Endothelial cell (in vitro differentiated cells): ENCODE measurements around the gene RFC1. TPM values are rescaled to one million over a fixed set of nuclear protein-coding genes. Genes with fewer than 3 reads are reported as not detected.

Experiments used
- microRNA-seq: library from miRNA; unstranded; fragments of <30 nt; microRNA quantifications from one replicate; pipeline ENCODE4, GENCODE V29; 2020; ENCODE audit not compliant: unreplicated experiment
- total RNA-seq: library from RNA; stranded (reverse); fragmentation: NEBNext Ultra II Directional; extraction: Animal tissue kit (Norgen Biotek cat#: 25700); gene quantifications from one replicate; pipeline ENCODE4 v1.2.1, GENCODE V29; 2021; ENCODE audit not compliant: unreplicated experiment

Gene RFC1
- total RNA-seq, 1 donor from 2014 or later: 47.5 TPM

Small RNA genes within 50 kb of the gene (microRNA-seq; reads per million reads assigned to microRNA genes)
- gene MIR5591: not detected

Other genes with a start within 250 kb of the RFC1 start
- 35.8 TPM for gene WDR19, start 183.8 kb downstream of the RFC1 start, total RNA-seq
- gene KLB, start 40.6 kb upstream of the RFC1 start, total RNA-seq: not detected
- 1,562 TPM for gene RPL9, start 92.6 kb upstream of the RFC1 start, total RNA-seq
- 9.8 TPM for gene LIAS, start 92.7 kb upstream of the RFC1 start, total RNA-seq
- 93.9 TPM for gene UGDH, start 161.1 kb upstream of the RFC1 start, total RNA-seq